ENCODE results near the gene CALML5. TPM values are rescaled to one million over a fixed set of nuclear protein-coding genes. Genes with fewer than 3 reads are reported as not detected.

CALML5 gene
- total RNA-seq, 4 donors from 2014 or later, result not detected

DNA sequence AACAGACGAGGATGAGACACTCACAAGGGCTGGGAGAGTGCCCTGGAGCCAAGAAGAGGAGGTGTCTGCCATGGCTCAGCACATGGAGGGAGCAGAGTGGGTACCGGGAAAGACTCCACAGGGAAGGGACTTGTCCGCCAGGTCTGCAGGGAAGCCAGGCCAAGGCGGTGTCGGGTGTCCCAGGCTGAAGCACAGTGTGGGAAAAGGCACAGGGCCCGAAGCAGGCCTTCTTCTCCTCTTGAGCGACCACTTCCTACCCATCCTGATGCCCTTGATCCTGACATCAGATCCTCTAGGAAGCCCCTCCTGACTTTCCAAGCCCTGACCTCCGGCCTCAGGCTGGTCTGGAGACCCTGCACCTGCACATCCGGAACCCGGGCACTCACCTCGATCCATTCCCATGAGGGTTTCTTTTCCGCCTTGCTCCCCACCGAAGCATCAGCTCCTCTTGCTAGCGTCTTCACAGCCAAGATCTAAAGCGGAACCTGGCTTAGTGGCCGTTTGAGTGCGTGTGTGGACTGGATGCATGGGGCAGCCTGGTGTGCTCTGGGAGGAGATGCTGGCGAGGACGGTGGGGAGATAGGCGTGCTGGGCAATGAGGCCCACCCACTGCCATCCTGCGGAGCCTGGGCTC is 33.8 kb upstream of the CALML5 start:
- H3K4me1 ChIP-seq, result peaks cover 0 to 9% (median 0%) of the 10 kb centered on the region in 4 donors
- H3K36me3 ChIP-seq, result no peaks in the 10 kb centered on the region
- no peaks in the 10 kb centered on the region for H3K9me3 ChIP-seq
- intact Hi-C loops (cut with DNase I; ENCODE audit: low total_unique reads), result no loop called here
- peak; percentile 6 for DNase-seq
- H3K27me3 ChIP-seq, result no peaks in the 10 kb centered on the region
- no peak for TF ChIP-seq POLR2AphosphoS5 (IDR thresholded peaks at IDR 0.05)
- no peak for TF ChIP-seq EP300 (IDR thresholded peaks at IDR 0.05; ENCODE audit: low read depth)
- TF ChIP-seq POLR2A (IDR thresholded peaks at IDR 0.05), result no peak
- TF ChIP-seq, protein P1, sequence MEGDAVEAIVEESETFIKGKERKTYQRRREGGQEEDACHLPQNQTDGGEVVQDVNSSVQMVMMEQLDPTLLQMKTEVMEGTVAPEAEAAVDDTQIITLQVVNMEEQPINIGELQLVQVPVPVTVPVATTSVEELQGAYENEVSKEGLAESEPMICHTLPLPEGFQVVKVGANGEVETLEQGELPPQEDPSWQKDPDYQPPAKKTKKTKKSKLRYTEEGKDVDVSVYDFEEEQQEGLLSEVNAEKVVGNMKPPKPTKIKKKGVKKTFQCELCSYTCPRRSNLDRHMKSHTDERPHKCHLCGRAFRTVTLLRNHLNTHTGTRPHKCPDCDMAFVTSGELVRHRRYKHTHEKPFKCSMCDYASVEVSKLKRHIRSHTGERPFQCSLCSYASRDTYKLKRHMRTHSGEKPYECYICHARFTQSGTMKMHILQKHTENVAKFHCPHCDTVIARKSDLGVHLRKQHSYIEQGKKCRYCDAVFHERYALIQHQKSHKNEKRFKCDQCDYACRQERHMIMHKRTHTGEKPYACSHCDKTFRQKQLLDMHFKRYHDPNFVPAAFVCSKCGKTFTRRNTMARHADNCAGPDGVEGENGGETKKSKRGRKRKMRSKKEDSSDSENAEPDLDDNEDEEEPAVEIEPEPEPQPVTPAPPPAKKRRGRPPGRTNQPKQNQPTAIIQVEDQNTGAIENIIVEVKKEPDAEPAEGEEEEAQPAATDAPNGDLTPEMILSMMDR (IDR thresholded peaks at IDR 0.05), result no peak
- in situ Hi-C loops (cut with MboI; ENCODE audit: low pct_ligation_motif_present in 1 of 4, low pct_unique_long_range_greater_than_20kb in 1 of 4, low sequenced_read_pairs in 3 of 4), result no loop called here
- 76 to 91% methylated on average over 3 to 21 of the region's 21 CpGs for WGBS, 2 donors (ENCODE audit: low coverage in 1 of 2)
- no peak overlapping the region for H3K4me3 ChIP-seq
- H3K27ac ChIP-seq, result no peak overlapping the region

DNA sequence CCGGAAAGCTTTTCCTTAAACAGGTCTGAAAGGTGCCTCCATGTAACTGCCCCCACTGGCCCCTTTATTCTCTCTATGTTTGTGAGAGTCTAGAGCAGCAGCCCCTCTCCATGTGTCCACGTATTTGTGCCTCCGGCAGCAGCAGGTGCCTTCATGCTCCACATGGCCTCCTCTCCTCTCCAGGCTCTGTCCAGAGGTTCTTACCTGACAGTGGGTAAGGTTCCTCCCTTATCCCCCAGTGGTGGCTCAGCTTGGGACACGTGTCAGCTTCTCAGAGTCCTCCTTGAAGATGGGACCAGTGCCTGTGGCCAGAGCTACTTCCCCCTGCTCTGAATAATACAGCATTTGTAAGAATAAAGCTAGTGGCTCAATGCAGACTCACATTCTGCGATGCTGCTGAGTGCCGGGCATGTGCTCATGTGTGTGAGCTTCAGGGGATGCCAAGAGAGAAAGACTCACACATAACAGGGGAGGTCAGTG is 33.3 kb upstream of the CALML5 start:
- intact Hi-C loops (cut with DNase I; ENCODE audit: low total_unique reads) (no loop called here), in situ Hi-C loops (cut with MboI; ENCODE audit: low pct_ligation_motif_present in 1 of 4, low pct_unique_long_range_greater_than_20kb in 1 of 4, low sequenced_read_pairs in 3 of 4) (no loop called here)
- 86 to 100% methylated on average over 2 to 6 of the region's 6 CpGs for WGBS, 2 donors (ENCODE audit: low coverage in 1 of 2)
- peak; percentile 6 for DNase-seq
- Histone ChIP-seq H3K4me1 (peaks cover 0 to 9% (median 0%) of the 10 kb centered on the region in 4 donors), H3K27ac (no peak overlapping the region), H3K27me3 (no peaks in the 10 kb centered on the region), H3K9me3 (no peaks in the 10 kb centered on the region), H3K4me3 (no peak overlapping the region), H3K36me3 (no peaks in the 10 kb centered on the region)
- TF ChIP-seq EP300 (IDR thresholded peaks at IDR 0.05; ENCODE audit: low read depth) (no peak), POLR2A (IDR thresholded peaks at IDR 0.05) (no peak), POLR2AphosphoS5 (IDR thresholded peaks at IDR 0.05) (no peak)
- TF ChIP-seq, protein P1 (IDR thresholded peaks at IDR 0.05), result no peak

DNA sequence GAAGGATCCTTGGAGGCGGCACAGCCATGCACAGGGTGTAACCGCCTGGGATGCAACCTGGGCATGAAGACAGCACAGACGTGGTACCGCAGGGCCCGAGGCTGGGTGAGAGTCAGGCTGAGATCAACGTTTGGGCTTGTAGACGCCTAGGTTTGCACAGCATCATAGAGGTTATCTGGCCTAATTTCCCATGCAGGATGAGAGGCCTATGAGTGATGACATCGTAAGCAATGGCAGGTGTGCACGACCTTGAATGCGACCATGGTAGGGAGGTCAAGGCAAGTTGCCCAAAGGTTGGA is 32.9 kb upstream of the CALML5 start:
- TF ChIP-seq EP300 (IDR thresholded peaks at IDR 0.05; ENCODE audit: low read depth) (no peak), POLR2A (IDR thresholded peaks at IDR 0.05) (no peak), POLR2AphosphoS5 (IDR thresholded peaks at IDR 0.05) (no peak)
- Histone ChIP-seq H3K9me3 (no peaks in the 10 kb centered on the region), H3K27me3 (no peaks in the 10 kb centered on the region), H3K4me3 (no peak overlapping the region), H3K4me1 (peaks cover 0 to 9% (median 0%) of the 10 kb centered on the region in 4 donors), H3K27ac (no peak overlapping the region), H3K36me3 (no peaks in the 10 kb centered on the region)
- no peak for DNase-seq
- intact Hi-C loops (cut with DNase I; ENCODE audit: low total_unique reads) (no loop called here), in situ Hi-C loops (cut with MboI; ENCODE audit: low pct_ligation_motif_present in 1 of 4, low pct_unique_long_range_greater_than_20kb in 1 of 4, low sequenced_read_pairs in 3 of 4) (no loop called here)
- WGBS, 2 donors (ENCODE audit: low coverage in 1 of 2), result 86% methylated on average over 10 of the region's 10 CpGs; no CpG with 5 or more reads in 1 of the 2 donors

DNA sequence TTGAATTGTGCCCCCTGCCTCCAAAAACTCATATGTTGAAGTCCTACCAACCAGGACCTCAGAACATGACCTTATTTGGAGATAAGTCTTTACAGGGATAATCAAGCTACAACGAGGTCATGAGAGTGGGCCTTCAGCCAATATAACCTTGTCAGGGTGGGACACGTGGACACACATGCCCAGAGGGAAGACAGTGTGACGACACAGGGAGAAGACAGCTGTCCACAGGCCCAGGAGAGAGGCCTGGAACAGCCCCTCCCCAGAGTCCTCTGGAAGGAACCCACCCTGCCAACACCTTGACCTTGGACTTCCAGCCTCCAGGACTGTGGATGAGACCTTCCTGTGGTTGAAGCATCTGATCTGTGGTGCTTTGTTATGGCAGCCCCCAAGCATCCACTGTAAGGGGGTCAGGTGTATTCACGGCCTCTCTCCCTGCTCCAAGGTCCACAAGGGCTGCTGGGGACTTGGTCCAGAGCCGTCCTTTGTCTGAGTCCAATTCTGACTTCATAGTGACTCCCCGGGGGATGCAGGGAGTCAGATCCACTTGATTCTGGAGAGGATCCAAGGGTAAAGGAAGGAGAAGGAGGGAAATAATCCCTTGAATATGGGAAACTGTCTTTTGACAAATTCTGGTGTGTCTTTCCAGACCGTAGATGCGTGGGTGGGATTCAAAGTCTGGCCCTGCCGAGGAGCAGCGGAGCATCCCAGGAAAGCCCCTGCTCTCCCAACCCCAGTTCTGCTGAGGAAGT is 32.4 kb upstream of the CALML5 start:
- TF ChIP-seq POLR2A (IDR thresholded peaks at IDR 0.05) (no peak), EP300 (IDR thresholded peaks at IDR 0.05; ENCODE audit: low read depth) (no peak), POLR2AphosphoS5 (IDR thresholded peaks at IDR 0.05) (no peak)
- TF ChIP-seq, protein P1 (IDR thresholded peaks at IDR 0.05), result no peak
- in situ Hi-C loops (cut with MboI; ENCODE audit: low pct_ligation_motif_present in 1 of 4, low pct_unique_long_range_greater_than_20kb in 1 of 4, low sequenced_read_pairs in 3 of 4) (no loop called here), intact Hi-C loops (cut with DNase I; ENCODE audit: low total_unique reads) (no loop called here)
- Histone ChIP-seq H3K36me3 (no peaks in the 10 kb centered on the region), H3K9me3 (no peaks in the 10 kb centered on the region), H3K4me3 (no peak overlapping the region), H3K4me1 (peaks cover 0 to 9% (median 0%) of the 10 kb centered on the region in 4 donors), H3K27me3 (no peaks in the 10 kb centered on the region), H3K27ac (no peak overlapping the region)
- DNase-seq, result peak; percentile 5
- 48 to 75% methylated on average over 2 to 10 of the region's 10 CpGs for WGBS, 2 donors (ENCODE audit: low coverage in 1 of 2)

Data from transverse colon (tissue), 4 donors.